PC-3 (cell line): ENCODE measurements around the gene SLC25A6. TPM values are rescaled to one million over a fixed set of nuclear protein-coding genes. Genes with fewer than 3 reads are reported as not detected.
"Not testable (repeated sequence)": the region's sequence is repeated elsewhere in the genome, so short reads cannot be mapped to it uniquely, and the experiment has no call there.

Experiments
- ATAC-seq: fragments of 200-7000 bp; cut with Tn5 transposase; 2 replicates; pipeline ENCODE4 v1.9.1; 2020; ENCODE audit warnings: mild to moderate bottlenecking, moderate library complexity
- BruUV-seq: library from RNA; stranded (reverse); fragments of 400-500 nt; replicated peaks from 2 replicates; lab custom pipeline; 2021; lab: Mats Ljungman, UMichigan
- CTCF ChIA-PET: fragments of 300-600 bp; sonication (Branson Sonifier 250); formaldehyde crosslinking; loops from one replicate; lab custom pipeline; 2022; ENCODE audit warnings: antibody characterized with exemption; lab: Charles Lee
- POLR2A ChIA-PET: fragments of 300-600 bp; sonication (Branson Sonifier 250); formaldehyde crosslinking; loops from one replicate; lab custom pipeline; 2022; ENCODE audit warnings: antibody characterized with exemption; ENCODE audit not compliant: unreplicated experiment; lab: Charles Lee
- DNase-seq: peaks from one replicate; pipeline ENCODE4 v3.0.0-alpha.2; 2015
- H2AFZ ChIP-seq: fragments of 300-600 bp; sonication (generic); 2 replicates; pipeline ENCODE4 v1.6.0; 2016; ENCODE audit warnings: antibody characterized with exemption, low read length
- H3F3A ChIP-seq: fragments of 300-600 bp; sonication (generic); one replicate; pipeline ENCODE4 v1.6.0; 2017; ENCODE audit warnings: antibody characterized with exemption, low read length, control low read depth, mild to moderate bottlenecking; ENCODE audit not compliant: unreplicated experiment
- H3K27ac ChIP-seq: fragments of 300-600 bp; sonication (generic); 2 replicates; pipeline ENCODE4 v1.5.1; 2016; ENCODE audit warnings: mild to moderate bottlenecking, low read length
- H3K27me3 ChIP-seq: fragments of 300-600 bp; sonication (generic); 2 replicates; pipeline ENCODE4 v1.6.1; 2016; ENCODE audit warnings: low read length, mixed read lengths
- H3K36me3 ChIP-seq: fragments of 300-600 bp; sonication (generic); 2 replicates; pipeline ENCODE4 v1.6.1; 2016; ENCODE audit warnings: low read depth, mixed run types, low read length, mixed read lengths
- H3K4me1 ChIP-seq: fragments of 300-600 bp; sonication (generic); 2 replicates; pipeline ENCODE4 v1.5.1; 2016; ENCODE audit warnings: low read length; ENCODE audit not compliant: insufficient read depth
- H3K4me2 ChIP-seq: fragments of 300-600 bp; sonication (generic); 2 replicates; pipeline ENCODE4 v1.6.0; 2016; ENCODE audit warnings: low read length
- H3K4me3 ChIP-seq: fragments of 300-600 bp; sonication (generic); 2 replicates; pipeline ENCODE4 v1.5.1; 2016; ENCODE audit warnings: mild to moderate bottlenecking, low read length, mixed read lengths
- H3K79me2 ChIP-seq: fragments of 300-600 bp; sonication (generic); 2 replicates; pipeline ENCODE4 v1.6.1; 2017; ENCODE audit warnings: low read length, mixed read lengths
- H3K9ac ChIP-seq: fragments of 300-600 bp; sonication (generic); 2 replicates; pipeline ENCODE4 v1.6.0; 2016; ENCODE audit warnings: mild to moderate bottlenecking, low read length
- H3K9me2 ChIP-seq: fragments of 300-600 bp; sonication (generic); replicated peaks from 2 replicates; pipeline ENCODE4 v1.6.1; 2016; ENCODE audit warnings: mixed run types, low read length, mixed read lengths
- H3K9me3 ChIP-seq: fragments of 300-600 bp; sonication (generic); 2 replicates; pipeline ENCODE4 v1.6.1; 2016; ENCODE audit warnings: low read length, mixed read lengths
- H4K20me1 ChIP-seq: fragments of 300-600 bp; sonication (generic); 2 replicates; pipeline ENCODE4 v1.6.1; 2016; ENCODE audit warnings: low read length, mixed read lengths
- EZH2 ChIP-seq: fragments of 300-600 bp; sonication (generic); IDR thresholded peaks from one replicate; pipeline ENCODE4 v1.6.1; 2017; ENCODE audit warnings: antibody characterized with exemption, mild to moderate bottlenecking, low read length; ENCODE audit not compliant: unreplicated experiment
- EZH2phosphoT487 ChIP-seq: fragments of 300-600 bp; sonication (generic); IDR thresholded peaks from 2 replicates; pipeline ENCODE4 v1.6.1; 2018; ENCODE audit warnings: mild to moderate bottlenecking, antibody characterized with exemption, low read length, borderline replicate concordance
- intact Hi-C: fragments of 100-400 bp; cut with micrococcal nuclease; formaldehyde crosslinking; loops from 2 replicates; pipeline ENCODE4 v1.9.0; 2023
- total RNA-seq: library from RNA; depleted of rRNA; stranded (reverse); fragments of >200 nt; gene quantifications from 2 replicates; pipeline ENCODE4 v1.2.3, GENCODE V29; 2014
- TF ChIP-seq, protein P1 (sequence below): fragments of 300-600 bp; sonication (generic); conservative IDR thresholded peaks from 2 replicates; pipeline ENCODE4 v1.5.1; 2017; ENCODE audit warnings: antibody characterized with exemption, low read depth, mild to moderate bottlenecking, low read length

Gene SLC25A6
- total RNA-seq, 1 experiment from 2014 or later, result 178 TPM

DNA sequence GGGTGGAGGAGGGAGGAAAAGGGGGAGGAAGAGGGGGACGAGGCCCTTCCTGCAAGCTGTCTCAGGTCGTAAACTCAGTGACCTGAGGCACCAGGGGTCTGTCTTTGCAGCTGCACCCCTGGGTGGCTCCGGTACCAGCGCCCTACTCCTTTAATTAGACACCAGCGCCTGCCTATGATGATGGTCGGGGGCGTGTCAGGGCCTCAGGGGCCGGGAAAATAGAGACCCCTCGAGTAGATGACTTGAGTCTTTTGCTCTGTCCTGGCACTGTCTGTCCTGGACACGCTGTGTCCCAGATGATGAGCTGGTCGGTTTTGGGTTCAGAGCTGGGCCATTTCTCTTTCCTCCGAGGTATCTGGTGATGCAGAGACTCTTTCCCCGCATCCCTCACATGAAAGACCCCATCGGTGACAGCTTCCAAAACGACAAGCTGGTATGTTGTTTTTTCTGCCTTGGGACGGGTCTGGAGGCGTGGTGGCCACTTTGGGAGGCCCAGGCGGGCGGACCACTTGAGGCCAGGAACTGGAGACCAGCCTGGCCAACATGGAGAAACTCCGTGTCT, 11.2 kb downstream of the SLC25A6 start:
- H3K27ac ChIP-seq, result no peak overlapping the region
- ChIA-PET CTCF (no interaction called here), POLR2A (no interaction called here)
- intact Hi-C loops, result no loop called here
- peaks cover 7% of the 10 kb centered on the region for H3K36me3 ChIP-seq
- no peaks in the 10 kb centered on the region for H3K4me1 ChIP-seq
- no peaks in the 10 kb centered on the region for H3F3A ChIP-seq
- DNase-seq (no peak), ATAC-seq (peak; percentile 2; the same call in 1 of the 2 replicates)
- no TSS peak for BruUV-seq
- no peaks in the 10 kb centered on the region for H3K27me3 ChIP-seq
- no peak overlapping the region for H3K4me3 ChIP-seq
- H3K9me3 ChIP-seq, result no peaks in the 10 kb centered on the region
- no peak overlapping the region for H3K9ac ChIP-seq
- TF ChIP-seq EZH2phosphoT487 (no peak), EZH2 (no peak)
- TF ChIP-seq, protein P1, sequence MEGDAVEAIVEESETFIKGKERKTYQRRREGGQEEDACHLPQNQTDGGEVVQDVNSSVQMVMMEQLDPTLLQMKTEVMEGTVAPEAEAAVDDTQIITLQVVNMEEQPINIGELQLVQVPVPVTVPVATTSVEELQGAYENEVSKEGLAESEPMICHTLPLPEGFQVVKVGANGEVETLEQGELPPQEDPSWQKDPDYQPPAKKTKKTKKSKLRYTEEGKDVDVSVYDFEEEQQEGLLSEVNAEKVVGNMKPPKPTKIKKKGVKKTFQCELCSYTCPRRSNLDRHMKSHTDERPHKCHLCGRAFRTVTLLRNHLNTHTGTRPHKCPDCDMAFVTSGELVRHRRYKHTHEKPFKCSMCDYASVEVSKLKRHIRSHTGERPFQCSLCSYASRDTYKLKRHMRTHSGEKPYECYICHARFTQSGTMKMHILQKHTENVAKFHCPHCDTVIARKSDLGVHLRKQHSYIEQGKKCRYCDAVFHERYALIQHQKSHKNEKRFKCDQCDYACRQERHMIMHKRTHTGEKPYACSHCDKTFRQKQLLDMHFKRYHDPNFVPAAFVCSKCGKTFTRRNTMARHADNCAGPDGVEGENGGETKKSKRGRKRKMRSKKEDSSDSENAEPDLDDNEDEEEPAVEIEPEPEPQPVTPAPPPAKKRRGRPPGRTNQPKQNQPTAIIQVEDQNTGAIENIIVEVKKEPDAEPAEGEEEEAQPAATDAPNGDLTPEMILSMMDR, result no peak
- no peak overlapping the region for H3K4me2 ChIP-seq
- H4K20me1 ChIP-seq, result peaks cover 8% of the 10 kb centered on the region; the same call in 1 of the 2 replicates
- H3K79me2 ChIP-seq, result no peaks in the 10 kb centered on the region
- H2AFZ ChIP-seq, result no peak overlapping the region
- no peaks in the 10 kb centered on the region for H3K9me2 ChIP-seq

DNA sequence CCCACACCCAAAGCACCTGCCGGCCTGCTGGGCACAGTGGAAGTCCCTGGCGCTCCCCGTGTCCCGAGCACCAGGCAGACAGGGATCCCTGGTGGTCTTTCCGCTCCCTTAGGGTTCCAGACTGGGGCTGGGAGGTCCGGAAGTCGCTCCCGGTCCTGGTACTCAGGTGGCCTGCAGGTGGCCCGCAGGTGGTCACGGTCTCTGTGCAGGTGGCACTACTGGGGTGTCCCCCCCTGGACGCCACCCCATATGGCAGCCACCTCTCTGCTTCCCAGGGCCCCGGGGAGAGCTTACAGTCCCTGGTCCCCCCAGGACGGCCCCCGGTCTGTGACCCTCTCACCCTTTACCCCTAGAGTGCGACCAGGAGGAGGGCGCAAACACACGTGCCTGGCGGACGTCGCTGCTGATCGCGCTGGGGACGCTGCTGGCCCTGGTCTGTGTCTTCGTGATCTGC, 13.6 kb downstream of the SLC25A6 start:
- Histone ChIP-seq H4K20me1 (no peaks in the 10 kb centered on the region), H2AFZ (no peak overlapping the region), H3K9me3 (no peaks in the 10 kb centered on the region), H3K4me1 (no peaks in the 10 kb centered on the region), H3K4me2 (no peak overlapping the region), H3K9me2 (no peaks in the 10 kb centered on the region), H3K27me3 (no peaks in the 10 kb centered on the region), H3K9ac (no peak overlapping the region), H3K27ac (no peak overlapping the region), H3K79me2 (no peaks in the 10 kb centered on the region), H3K4me3 (no peak overlapping the region), H3K36me3 (no peaks in the 10 kb centered on the region), H3F3A (no peaks in the 10 kb centered on the region)
- no TSS peak for BruUV-seq
- intact Hi-C loops, result no loop called here
- TF ChIP-seq EZH2 (no peak), EZH2phosphoT487 (no peak)
- TF ChIP-seq, protein P1, result no peak
- POLR2A ChIA-PET, result no interaction called here
- DNase-seq (no peak), ATAC-seq (no peak)
- CTCF ChIA-PET, result no interaction called here

DNA sequence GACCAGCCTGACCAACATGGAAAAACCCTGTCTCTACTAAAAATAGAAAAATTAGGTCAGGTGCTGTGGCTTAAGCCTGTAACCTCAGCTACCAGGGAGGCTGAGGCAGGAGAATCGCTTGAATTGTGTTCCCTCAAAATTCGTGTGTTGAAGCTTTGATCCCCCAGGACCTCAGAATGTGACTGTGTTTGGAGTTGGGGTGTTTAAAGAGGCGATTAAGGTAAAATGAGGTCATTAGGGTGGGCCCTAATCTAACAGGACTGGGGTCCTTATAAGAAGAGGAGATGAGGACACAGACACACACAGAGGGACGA, 23.6 kb downstream of the SLC25A6 start:
- POLR2A ChIA-PET, result no interaction called here
- intact Hi-C loops, result no loop called here
- H4K20me1 ChIP-seq, result no peaks in the 10 kb centered on the region
- no peak for ATAC-seq
- no peak overlapping the region for H3K4me2 ChIP-seq
- H3K4me1 ChIP-seq, result no peaks in the 10 kb centered on the region
- H3K36me3 ChIP-seq, result no peaks in the 10 kb centered on the region
- H3K27me3 ChIP-seq, result no peaks in the 10 kb centered on the region
- no peak for TF ChIP-seq EZH2phosphoT487
- TF ChIP-seq EZH2, result no peak
- TF ChIP-seq, protein P1, result no peak
- CTCF ChIA-PET, result no interaction called here
- H3K4me3 ChIP-seq, result no peak overlapping the region
- H2AFZ ChIP-seq, result no peak overlapping the region
- no peaks in the 10 kb centered on the region for H3K9me2 ChIP-seq
- no peak for DNase-seq
- no peaks in the 10 kb centered on the region for H3K79me2 ChIP-seq
- no TSS peak for BruUV-seq
- no peak overlapping the region for H3K9ac ChIP-seq
- no peak overlapping the region for H3K27ac ChIP-seq
- no peaks in the 10 kb centered on the region for H3K9me3 ChIP-seq
- H3F3A ChIP-seq, result no peaks in the 10 kb centered on the region

DNA sequence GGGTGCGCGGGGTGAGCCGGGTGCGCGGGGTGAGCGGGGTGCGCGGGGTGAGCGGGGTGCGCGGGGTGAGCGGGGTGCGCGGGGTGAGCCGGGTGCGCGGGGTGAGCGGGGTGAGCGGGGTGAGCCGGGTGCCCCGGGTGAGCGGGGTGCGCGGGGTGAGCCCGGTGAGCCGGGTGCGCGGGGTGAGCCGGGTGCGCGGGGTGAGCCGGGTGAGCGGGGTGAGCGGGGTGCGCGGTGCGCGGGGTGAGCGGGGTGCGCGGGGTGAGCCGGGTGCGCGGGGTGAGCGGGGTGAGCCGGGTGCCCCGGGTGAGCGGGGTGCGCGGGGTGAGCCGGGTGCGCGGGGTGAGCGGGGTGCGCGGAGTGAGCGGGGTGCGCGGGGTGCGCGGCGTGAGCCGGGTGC, 25.6 kb downstream of the SLC25A6 start:
- H3K9ac ChIP-seq, H3K79me2 ChIP-seq, ATAC-seq, H2AFZ ChIP-seq, DNase-seq, POLR2A ChIA-PET, intact Hi-C loops, BruUV-seq, H3K27me3 ChIP-seq, H3K4me3 ChIP-seq, H3K36me3 ChIP-seq, H3K9me3 ChIP-seq, CTCF ChIA-PET, H3K4me1 ChIP-seq, H3K27ac ChIP-seq, H3K9me2 ChIP-seq, H4K20me1 ChIP-seq, H3F3A ChIP-seq, H3K4me2 ChIP-seq: not testable (repeated sequence)
